Measurements from ENCODE around the gene ZNF862.

GRCh38 chr7:149799397-149800168, 38.6 kb upstream of the ZNF862 start:
- TF ChIP-seq CTCF (IDR thresholded peaks at IDR 0.05) = no peak
- TF ChIP-seq POLR2A (IDR thresholded peaks at IDR 0.05) = no peak
- no peak for TF ChIP-seq EP300 (IDR thresholded peaks at IDR 0.05)
